Measurements from ENCODE around the gene MMP8. TPM values are rescaled to one million over a fixed set of nuclear protein-coding genes. Genes with fewer than 3 reads are reported as not detected.

Gene MMP8
- total and polyA plus RNA-seq, 11 donors: 0.10 to 1.6 (median 0.44) TPM; not detected in 4

DNA sequence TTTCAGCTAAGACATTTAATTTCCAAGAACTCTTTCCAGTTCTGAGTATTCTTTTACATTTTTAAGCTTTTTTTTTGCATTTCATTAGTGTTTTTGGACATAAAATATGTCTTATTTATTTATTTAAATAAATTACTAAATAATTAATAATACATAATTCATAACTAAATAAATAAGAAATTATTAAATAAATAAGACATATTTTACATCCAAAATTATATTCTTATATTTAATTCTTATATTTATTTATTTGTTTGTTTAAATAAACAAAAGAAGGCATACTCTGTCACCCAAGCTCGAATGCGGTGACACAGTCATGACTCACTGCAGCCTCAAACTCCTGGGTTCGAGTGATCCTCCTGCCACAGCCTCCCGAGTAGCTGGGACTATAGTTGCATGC lies 16.1 kb downstream of the MMP8 start:
- Histone ChIP-seq H3K36me3 (no peaks in the 10 kb centered on the region), H3K27me3 (no peaks in the 10 kb centered on the region), H3K4me3 (no peak overlapping the region), H3K9me3 (no peaks in the 10 kb centered on the region), H3K27ac (no peak overlapping the region), H3K4me1 (no peaks in the 10 kb centered on the region)
- ATAC-seq (no peak), DNase-seq (no peak)
- intact Hi-C loops (cut with DNase I): no loop called here
- 74 to 85% (median 78%) methylated on average over 4 of the region's 4 CpGs for WGBS, 4 donors
- TF ChIP-seq, protein P1, sequence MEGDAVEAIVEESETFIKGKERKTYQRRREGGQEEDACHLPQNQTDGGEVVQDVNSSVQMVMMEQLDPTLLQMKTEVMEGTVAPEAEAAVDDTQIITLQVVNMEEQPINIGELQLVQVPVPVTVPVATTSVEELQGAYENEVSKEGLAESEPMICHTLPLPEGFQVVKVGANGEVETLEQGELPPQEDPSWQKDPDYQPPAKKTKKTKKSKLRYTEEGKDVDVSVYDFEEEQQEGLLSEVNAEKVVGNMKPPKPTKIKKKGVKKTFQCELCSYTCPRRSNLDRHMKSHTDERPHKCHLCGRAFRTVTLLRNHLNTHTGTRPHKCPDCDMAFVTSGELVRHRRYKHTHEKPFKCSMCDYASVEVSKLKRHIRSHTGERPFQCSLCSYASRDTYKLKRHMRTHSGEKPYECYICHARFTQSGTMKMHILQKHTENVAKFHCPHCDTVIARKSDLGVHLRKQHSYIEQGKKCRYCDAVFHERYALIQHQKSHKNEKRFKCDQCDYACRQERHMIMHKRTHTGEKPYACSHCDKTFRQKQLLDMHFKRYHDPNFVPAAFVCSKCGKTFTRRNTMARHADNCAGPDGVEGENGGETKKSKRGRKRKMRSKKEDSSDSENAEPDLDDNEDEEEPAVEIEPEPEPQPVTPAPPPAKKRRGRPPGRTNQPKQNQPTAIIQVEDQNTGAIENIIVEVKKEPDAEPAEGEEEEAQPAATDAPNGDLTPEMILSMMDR (IDR thresholded peaks at IDR 0.05): no peak
- TF ChIP-seq POLR2A (IDR thresholded peaks at IDR 0.05): no peak

GRCh38 chr11:102705626-102706025 lies 19.1 kb downstream of the MMP8 start, which contains the start of gene MMP27:
MMP27 (minus strand) TSS chr11:102705769; CDS start chr11:102705714, 55 bp downstream.
- 77 to 87% (median 78%) methylated on average over 5 of the region's 5 CpGs for WGBS, 4 donors
- no peaks in the 10 kb centered on the region for H3K4me1 ChIP-seq
- H3K9me3 ChIP-seq: no peaks in the 10 kb centered on the region
- no peak for ATAC-seq
- no peak within 1 kb of the TSS for H3K4me3 ChIP-seq
- intact Hi-C loops (cut with DNase I): no loop called here
- no peaks in the 10 kb centered on the region for H3K36me3 ChIP-seq
- H3K27ac ChIP-seq: no peak within 1 kb of the TSS
- no peak for DNase-seq
- no peaks in the 10 kb centered on the region for H3K27me3 ChIP-seq
- TF ChIP-seq, protein P1 (IDR thresholded peaks at IDR 0.05): no peak
- TF ChIP-seq POLR2A (IDR thresholded peaks at IDR 0.05): no peak

GRCh38 chr11:102704841-102705240 lies 19.9 kb downstream of the MMP8 start:
- TF ChIP-seq, protein P1 (IDR thresholded peaks at IDR 0.05): no peak
- no peak for TF ChIP-seq POLR2A (IDR thresholded peaks at IDR 0.05)
- H3K4me1 ChIP-seq: no peaks in the 10 kb centered on the region
- no peaks in the 10 kb centered on the region for H3K27me3 ChIP-seq
- no peaks in the 10 kb centered on the region for H3K36me3 ChIP-seq
- ATAC-seq (no peak), DNase-seq (no peak)
- no peak overlapping the region for H3K4me3 ChIP-seq
- H3K9me3 ChIP-seq: no peaks in the 10 kb centered on the region
- WGBS, 4 donors: 75 to 85% (median 78%) methylated on average over 3 of the region's 3 CpGs
- H3K27ac ChIP-seq: no peak overlapping the region
- intact Hi-C loops (cut with DNase I): no loop called here

DNA sequence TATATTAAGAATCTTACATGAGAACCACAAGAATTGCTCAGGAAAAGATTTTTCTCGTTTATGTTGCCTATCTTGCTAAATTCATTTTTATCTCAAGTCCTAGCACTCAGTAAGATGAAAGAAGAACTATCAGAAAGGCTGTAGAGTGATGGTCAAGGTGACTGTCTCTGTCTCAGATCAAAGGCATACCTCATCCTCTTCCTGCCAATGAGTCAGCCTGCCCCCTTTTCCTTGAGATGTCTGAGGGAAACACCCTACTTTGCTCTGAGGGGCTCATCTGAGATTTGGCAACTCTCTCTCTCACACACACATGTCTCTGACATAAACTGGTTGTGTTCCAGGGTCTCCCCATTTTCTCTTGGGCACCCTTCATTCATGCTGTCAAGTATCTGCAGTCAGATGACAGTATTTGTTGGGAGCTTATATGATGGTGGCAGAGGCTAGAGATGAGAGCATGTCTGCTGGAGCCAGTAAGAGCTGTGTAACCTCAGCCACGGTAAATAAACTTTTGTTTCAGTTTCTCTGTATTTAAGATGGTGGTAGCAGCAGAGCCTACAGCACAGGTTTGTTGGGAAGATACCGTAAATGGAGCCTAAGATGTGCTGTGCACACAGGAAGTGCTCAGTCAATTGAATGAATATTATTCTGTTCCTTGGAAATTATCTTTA lies 20.8 kb downstream of the MMP8 start:
- DNase-seq (no peak), ATAC-seq (no peak)
- H3K4me1 ChIP-seq: no peaks in the 10 kb centered on the region
- TF ChIP-seq, protein P1 (IDR thresholded peaks at IDR 0.05): no peak
- 70 to 75% (median 73%) methylated on average over 3 of the region's 3 CpGs for WGBS, 4 donors
- H3K9me3 ChIP-seq: no peaks in the 10 kb centered on the region
- H3K4me3 ChIP-seq: no peak overlapping the region
- intact Hi-C loops (cut with DNase I): no loop called here
- no peaks in the 10 kb centered on the region for H3K27me3 ChIP-seq
- no peak overlapping the region for H3K27ac ChIP-seq
- H3K36me3 ChIP-seq: no peaks in the 10 kb centered on the region

Measured in heart left ventricle (tissue), 16 donors.